ENCODE data around the gene DHX57. TPM values are rescaled to one million over a fixed set of nuclear protein-coding genes. Genes with fewer than 3 reads are reported as not detected.

DHX57 gene
- total RNA-seq, 1 donor from 2014 or later: 38.6 TPM

DNA sequence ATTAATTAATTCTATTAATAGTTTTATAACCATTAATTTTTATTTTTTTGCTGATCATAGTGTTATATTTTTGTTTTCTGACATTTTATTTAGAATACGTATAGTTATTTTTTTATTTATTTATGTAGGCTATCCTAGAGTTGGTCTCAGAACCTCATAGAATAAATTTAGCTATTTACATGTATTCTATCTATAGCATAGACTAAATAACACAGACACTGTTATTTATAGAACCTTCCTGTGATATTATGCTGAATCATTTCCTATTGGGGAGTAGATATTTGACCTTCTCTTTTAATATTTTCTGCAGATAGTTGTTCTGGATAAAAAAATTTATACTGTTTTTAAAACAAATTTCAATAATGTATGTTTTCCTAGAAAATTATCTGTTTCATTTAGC, 34.1 kb upstream of the DHX57 start:
- no peak for DNase-seq
- no peaks in the 10 kb centered on the region for H3K4me1 Mint-ChIP-seq (ENCODE audit: low read depth, unreplicated experiment)
- no peak overlapping the region for H3K27ac Mint-ChIP-seq (ENCODE audit: unreplicated experiment)
- H3K4me3 Mint-ChIP-seq (ENCODE audit: unreplicated experiment): no peak overlapping the region
- no peaks in the 10 kb centered on the region for H3K9me3 Mint-ChIP-seq (ENCODE audit: unreplicated experiment)
- TF ChIP-seq CTCF (IDR thresholded peaks at IDR 0.05; ENCODE audit: partially characterized antibody, unreplicated experiment): no peak
- H3K27me3 Mint-ChIP-seq (ENCODE audit: unreplicated experiment): no peaks in the 10 kb centered on the region
- H3K36me3 Mint-ChIP-seq (ENCODE audit: unreplicated experiment): no peaks in the 10 kb centered on the region

DNA sequence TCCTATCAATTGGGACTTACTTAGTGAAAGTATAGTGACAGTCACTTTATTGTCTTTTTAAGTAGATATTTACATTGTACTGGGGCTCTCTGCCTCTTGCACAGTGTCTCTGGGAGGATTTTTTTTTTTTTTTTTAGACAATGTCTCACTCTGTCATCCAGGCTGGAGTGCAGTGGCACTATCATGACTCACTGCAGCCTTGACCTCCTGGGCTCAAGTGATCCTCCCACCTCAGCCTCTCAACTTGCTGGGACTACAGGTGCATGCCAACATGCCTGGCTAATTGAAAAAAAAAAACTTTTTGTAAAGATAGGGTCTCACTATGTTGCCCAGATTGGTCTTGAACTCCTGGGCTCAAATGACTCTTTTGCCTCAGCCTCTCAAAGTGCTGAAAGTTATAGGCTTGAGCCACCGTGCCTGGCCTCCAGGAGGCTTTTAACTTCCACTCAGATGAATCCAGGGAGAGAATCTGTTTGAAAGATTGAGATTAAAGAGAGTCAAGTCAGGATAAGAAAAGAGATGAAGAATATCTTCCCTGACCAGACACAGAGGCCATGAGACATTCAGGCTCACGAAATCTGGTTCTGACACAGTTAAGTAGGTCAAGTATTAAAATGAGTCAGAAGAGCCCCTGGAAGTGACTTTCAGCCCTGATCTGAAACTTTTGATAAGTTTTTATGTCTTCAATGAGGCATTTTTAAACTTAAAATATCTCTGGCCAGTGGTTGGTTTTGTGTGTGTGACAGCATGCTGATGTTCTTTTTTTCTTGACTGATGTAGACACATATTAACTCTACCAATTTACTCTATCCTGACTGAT, 32.2 kb upstream of the DHX57 start:
- no peak for TF ChIP-seq CTCF (IDR thresholded peaks at IDR 0.05; ENCODE audit: partially characterized antibody, unreplicated experiment)

DNA sequence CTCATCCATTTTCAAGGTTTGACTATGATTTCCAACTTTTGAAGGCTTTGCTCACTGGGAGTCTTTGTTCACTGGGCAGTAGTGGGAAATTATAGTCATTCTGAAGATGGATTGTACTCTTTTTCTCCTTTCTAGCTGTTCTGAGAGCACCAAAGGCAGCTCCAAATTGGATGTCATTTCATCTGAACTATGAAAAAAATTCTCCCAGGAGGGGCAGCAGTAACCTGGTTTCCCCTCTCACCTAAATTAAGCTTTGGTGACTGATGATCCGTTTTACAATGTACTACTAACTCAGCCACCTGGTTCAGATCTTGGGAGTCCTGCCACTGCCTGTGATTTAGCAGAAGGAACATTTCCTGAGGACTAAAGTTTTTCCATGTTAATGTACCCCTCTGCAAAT, 31.5 kb upstream of the DHX57 start:
- no peak for TF ChIP-seq CTCF (IDR thresholded peaks at IDR 0.05; ENCODE audit: partially characterized antibody, unreplicated experiment)
- Mint-ChIP-seq H3K27me3 (ENCODE audit: unreplicated experiment) (no peaks in the 10 kb centered on the region), H3K4me3 (ENCODE audit: unreplicated experiment) (no peak overlapping the region), H3K4me1 (ENCODE audit: low read depth, unreplicated experiment) (no peaks in the 10 kb centered on the region), H3K36me3 (ENCODE audit: unreplicated experiment) (no peaks in the 10 kb centered on the region), H3K27ac (ENCODE audit: unreplicated experiment) (no peak overlapping the region), H3K9me3 (ENCODE audit: unreplicated experiment) (no peaks in the 10 kb centered on the region)
- no peak for DNase-seq

More for the DNA sequence above, 32.2 kb upstream of the DHX57 start:
- Mint-ChIP-seq H3K4me3 (ENCODE audit: unreplicated experiment) (no peak overlapping the region), H3K9me3 (ENCODE audit: unreplicated experiment) (no peaks in the 10 kb centered on the region), H3K36me3 (ENCODE audit: unreplicated experiment) (no peaks in the 10 kb centered on the region), H3K27ac (ENCODE audit: unreplicated experiment) (no peak overlapping the region), H3K27me3 (ENCODE audit: unreplicated experiment) (no peaks in the 10 kb centered on the region), H3K4me1 (ENCODE audit: low read depth, unreplicated experiment) (no peaks in the 10 kb centered on the region)
- DNase-seq: no peak

DNA sequence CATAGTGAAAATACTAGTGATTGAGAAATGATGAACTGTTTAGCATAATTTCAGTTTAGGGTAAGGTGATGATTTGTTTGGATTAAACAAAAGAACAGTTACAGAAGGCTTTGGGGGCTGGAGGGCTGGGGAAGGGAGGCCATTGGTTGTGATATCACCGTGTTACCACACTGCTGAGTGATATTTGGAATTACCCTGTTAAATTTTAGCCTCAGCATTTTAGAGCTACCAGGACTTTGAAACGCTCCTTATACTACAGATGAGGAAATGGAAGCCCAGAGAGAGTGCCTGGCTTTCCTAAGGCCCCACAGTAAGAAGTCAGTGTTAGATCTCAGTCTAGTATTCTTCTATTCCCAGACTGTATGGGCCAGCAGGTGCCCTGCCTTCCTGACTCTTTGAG, 29.5 kb upstream of the DHX57 start:
- Mint-ChIP-seq H3K4me3 (ENCODE audit: unreplicated experiment) (no peak overlapping the region), H3K4me1 (ENCODE audit: low read depth, unreplicated experiment) (no peaks in the 10 kb centered on the region), H3K27me3 (ENCODE audit: unreplicated experiment) (no peaks in the 10 kb centered on the region), H3K9me3 (ENCODE audit: unreplicated experiment) (no peaks in the 10 kb centered on the region), H3K36me3 (ENCODE audit: unreplicated experiment) (no peaks in the 10 kb centered on the region), H3K27ac (ENCODE audit: unreplicated experiment) (no peak overlapping the region)
- DNase-seq: no peak
- no peak for TF ChIP-seq CTCF (IDR thresholded peaks at IDR 0.05; ENCODE audit: partially characterized antibody, unreplicated experiment)

- Mint-ChIP-seq H3K4me3 (ENCODE audit: unreplicated experiment) (no peak overlapping the region), H3K9me3 (ENCODE audit: unreplicated experiment) (no peaks in the 10 kb centered on the region), H3K4me1 (ENCODE audit: low read depth, unreplicated experiment) (no peaks in the 10 kb centered on the region), H3K36me3 (ENCODE audit: unreplicated experiment) (no peaks in the 10 kb centered on the region), H3K27me3 (ENCODE audit: unreplicated experiment) (no peaks in the 10 kb centered on the region), H3K27ac (ENCODE audit: unreplicated experiment) (no peak overlapping the region)
- no peak for TF ChIP-seq CTCF (IDR thresholded peaks at IDR 0.05; ENCODE audit: partially characterized antibody, unreplicated experiment)
- no peak for DNase-seq
Measured at GRCh38 chr2:38900726-38901125, 25.0 kb upstream of the DHX57 start.
